Measurements from ENCODE around the gene TMEM37. TPM values are rescaled to one million over a fixed set of nuclear protein-coding genes. Genes with fewer than 3 reads are reported as not detected.

TMEM37 gene
- total RNA-seq, 1 donor from 2014 or later: 2.3 TPM

DNA sequence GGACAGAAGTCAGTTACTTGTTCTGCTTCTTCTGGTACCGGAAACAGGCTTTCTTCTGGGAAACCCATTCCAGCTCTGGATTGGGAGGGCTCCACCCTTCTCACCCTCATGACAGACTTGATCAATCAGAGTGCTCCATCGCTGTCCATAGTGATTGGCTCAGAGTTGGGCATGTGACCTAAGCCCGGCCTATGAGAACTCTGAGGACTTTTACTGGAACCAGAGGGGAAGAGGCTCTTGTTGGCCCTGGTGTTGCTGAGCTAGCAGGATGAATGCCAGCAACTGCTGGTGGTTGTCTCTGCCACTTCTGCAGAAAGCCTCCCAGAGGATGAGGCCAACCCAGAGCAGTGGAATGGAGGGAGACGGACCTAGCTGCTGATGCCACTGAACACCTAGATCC is 33.3 kb downstream of the TMEM37 start:
- no peaks in the 10 kb centered on the region for H3K9me3 ChIP-seq
- H3K4me1 ChIP-seq: no peaks in the 10 kb centered on the region
- no peaks in the 10 kb centered on the region for H3K27me3 ChIP-seq
- H3K36me3 ChIP-seq: no peaks in the 10 kb centered on the region
- H3K27ac ChIP-seq: no peak overlapping the region
- intact Hi-C loops (cut with DNase I): no loop called here
- TF ChIP-seq, protein P1, sequence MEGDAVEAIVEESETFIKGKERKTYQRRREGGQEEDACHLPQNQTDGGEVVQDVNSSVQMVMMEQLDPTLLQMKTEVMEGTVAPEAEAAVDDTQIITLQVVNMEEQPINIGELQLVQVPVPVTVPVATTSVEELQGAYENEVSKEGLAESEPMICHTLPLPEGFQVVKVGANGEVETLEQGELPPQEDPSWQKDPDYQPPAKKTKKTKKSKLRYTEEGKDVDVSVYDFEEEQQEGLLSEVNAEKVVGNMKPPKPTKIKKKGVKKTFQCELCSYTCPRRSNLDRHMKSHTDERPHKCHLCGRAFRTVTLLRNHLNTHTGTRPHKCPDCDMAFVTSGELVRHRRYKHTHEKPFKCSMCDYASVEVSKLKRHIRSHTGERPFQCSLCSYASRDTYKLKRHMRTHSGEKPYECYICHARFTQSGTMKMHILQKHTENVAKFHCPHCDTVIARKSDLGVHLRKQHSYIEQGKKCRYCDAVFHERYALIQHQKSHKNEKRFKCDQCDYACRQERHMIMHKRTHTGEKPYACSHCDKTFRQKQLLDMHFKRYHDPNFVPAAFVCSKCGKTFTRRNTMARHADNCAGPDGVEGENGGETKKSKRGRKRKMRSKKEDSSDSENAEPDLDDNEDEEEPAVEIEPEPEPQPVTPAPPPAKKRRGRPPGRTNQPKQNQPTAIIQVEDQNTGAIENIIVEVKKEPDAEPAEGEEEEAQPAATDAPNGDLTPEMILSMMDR (IDR thresholded peaks at IDR 0.05): no peak
- no peak overlapping the region for H3K4me3 ChIP-seq
- no peak for DNase-seq (ENCODE audit: low spot score in 2 of 2)

DNA sequence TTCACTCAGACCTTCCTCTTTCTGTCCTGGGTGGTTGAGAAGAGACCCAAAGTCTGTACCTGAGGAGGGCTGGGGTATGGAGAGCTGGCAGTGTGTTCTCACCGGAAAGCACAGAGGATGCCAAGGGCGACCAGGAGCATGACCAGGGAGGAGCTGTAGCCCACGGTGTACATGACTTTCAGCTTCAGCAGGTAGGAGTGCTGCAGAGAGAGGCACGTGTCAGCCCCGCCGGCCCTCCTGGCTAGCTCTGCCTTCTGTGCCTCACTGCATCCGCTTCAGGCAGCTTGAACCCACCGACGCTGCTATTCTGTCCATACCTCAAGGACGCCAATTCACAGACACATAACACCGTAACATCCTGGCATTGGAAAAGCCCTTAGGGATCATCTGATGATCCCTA is 34.0 kb downstream of the TMEM37 start:
- Histone ChIP-seq H3K27me3 (no peaks in the 10 kb centered on the region), H3K4me1 (no peaks in the 10 kb centered on the region), H3K27ac (no peak overlapping the region), H3K36me3 (no peaks in the 10 kb centered on the region), H3K9me3 (no peaks in the 10 kb centered on the region), H3K4me3 (no peak overlapping the region)
- intact Hi-C loops (cut with DNase I): no loop called here
- DNase-seq (ENCODE audit: low spot score in 2 of 2): no peak
- TF ChIP-seq, protein P1 (IDR thresholded peaks at IDR 0.05): no peak

DNA sequence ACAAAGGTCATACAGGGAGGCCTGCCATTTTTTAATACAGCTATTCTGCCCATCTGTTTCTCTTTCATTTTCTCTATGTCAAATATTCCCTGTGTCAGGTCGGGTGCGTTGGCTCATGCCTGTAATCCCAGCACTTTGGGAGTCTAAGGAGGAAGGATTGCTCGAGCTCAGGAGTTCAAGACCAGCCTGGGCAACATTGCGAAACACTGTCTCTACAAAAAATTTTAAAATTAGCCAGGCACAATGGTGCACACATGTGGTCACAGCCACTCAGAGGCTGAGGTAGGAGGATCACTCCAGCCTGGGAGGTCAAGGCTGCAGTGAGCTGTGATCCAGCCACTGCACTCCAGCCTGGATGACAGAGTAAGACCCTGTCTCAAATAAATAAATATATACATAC is 34.7 kb downstream of the TMEM37 start:
- no peak overlapping the region for H3K4me3 ChIP-seq
- DNase-seq (ENCODE audit: low spot score in 2 of 2): no peak
- intact Hi-C loops (cut with DNase I): no loop called here
- no peaks in the 10 kb centered on the region for H3K36me3 ChIP-seq
- TF ChIP-seq, protein P1 (IDR thresholded peaks at IDR 0.05): no peak
- H3K9me3 ChIP-seq: no peaks in the 10 kb centered on the region
- H3K27ac ChIP-seq: no peak overlapping the region
- H3K27me3 ChIP-seq: no peaks in the 10 kb centered on the region
- H3K4me1 ChIP-seq: no peaks in the 10 kb centered on the region

DNA sequence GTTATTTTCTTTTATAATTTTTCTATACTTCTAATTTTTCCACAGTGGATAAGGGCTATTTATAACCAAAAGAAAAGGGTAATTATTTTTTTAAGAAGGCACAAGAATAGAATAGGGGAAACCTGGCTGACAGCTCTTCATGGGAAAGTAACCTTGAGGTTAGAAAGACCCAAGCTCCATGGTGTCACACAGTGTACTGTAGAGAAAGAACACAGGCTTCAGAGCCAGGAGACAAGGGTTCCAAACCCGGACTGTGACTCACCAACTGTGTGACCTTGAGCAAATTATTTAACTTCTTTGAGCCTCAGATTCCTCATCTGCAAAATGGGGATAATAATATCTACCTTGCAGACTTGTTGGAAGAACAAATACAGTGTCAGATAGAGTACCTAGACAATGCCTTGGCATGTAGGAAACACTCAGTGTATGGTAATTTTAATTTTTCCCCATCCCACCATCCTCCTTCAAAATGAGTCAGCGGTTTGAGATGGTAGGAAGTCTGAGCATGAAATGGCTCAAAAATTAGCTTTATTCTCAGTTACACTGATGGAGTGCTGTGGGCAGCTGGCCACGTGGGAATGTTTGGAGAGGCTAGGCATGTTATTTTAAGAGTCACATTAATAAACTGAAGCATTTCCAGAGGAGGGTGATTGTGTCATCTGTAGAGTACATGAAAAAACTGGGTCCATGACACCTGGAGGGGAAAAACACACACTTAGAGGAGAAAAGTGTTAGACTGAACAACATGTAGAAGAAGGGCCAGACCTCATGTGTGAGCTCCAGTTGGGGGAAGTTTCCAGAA is 36.7 kb downstream of the TMEM37 start:
- DNase-seq (ENCODE audit: low spot score in 2 of 2): peak in 1 of 2 donors; percentile 77
- H3K9me3 ChIP-seq: no peaks in the 10 kb centered on the region
- H3K4me1 ChIP-seq: no peaks in the 10 kb centered on the region
- no peaks in the 10 kb centered on the region for H3K27me3 ChIP-seq
- peak overlapping the region in 1 of 2 donors; percentile 68 for H3K27ac ChIP-seq
- no peaks in the 10 kb centered on the region for H3K36me3 ChIP-seq
- no peak overlapping the region for H3K4me3 ChIP-seq
- intact Hi-C loops (cut with DNase I): no loop called here
- TF ChIP-seq, protein P1 (IDR thresholded peaks at IDR 0.05): no peak

DNA sequence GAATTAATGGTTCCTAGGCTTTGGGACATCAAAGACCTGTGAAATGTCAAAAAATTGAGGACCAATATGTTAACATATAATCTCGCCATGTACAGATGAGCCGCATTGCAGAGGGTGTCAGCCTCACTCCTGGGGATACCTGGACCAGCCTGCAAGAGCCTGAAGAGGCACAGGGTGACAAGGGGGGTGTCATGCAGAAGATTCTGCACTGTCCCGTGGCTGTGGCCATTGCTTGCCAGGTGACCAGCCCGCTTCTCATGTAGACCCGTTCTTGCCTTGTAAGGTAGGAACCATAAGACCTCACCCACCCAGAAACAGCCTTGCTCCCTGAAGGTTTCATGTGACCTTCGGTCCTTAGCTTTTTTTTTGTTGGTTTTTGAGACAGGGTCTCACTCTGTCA is 37.5 kb downstream of the TMEM37 start:
- TF ChIP-seq, protein P1 (IDR thresholded peaks at IDR 0.05): no peak
- DNase-seq (ENCODE audit: low spot score in 2 of 2): no peak
- H3K36me3 ChIP-seq: no peaks in the 10 kb centered on the region
- H3K4me3 ChIP-seq: no peak overlapping the region
- peak overlapping the region in 1 of 2 donors; percentile 68 for H3K27ac ChIP-seq
- no peaks in the 10 kb centered on the region for H3K4me1 ChIP-seq
- intact Hi-C loops (cut with DNase I): no loop called here
- H3K27me3 ChIP-seq: no peaks in the 10 kb centered on the region
- H3K9me3 ChIP-seq: no peaks in the 10 kb centered on the region
